Jurkat, Clone E6-1 (cell line): Measurements from ENCODE around the gene GNAS-AS1.
A peak's percentile ranks its signal among the peaks of the same experiment; 100 is the strongest.

Experiments used
- DNase-seq: peaks from one replicate; pipeline ENCODE4 v3.0.0-alpha.2; 2011; ENCODE audit warnings: low read depth, low spot score
- H3K4me3 ChIP-seq: 2 replicates; pipeline ENCODE4 v1.5.1; 2011; ENCODE audit warnings: mild to moderate bottlenecking, low read length, control low read depth, moderate library complexity

The GNAS-AS1 gene

DNA sequence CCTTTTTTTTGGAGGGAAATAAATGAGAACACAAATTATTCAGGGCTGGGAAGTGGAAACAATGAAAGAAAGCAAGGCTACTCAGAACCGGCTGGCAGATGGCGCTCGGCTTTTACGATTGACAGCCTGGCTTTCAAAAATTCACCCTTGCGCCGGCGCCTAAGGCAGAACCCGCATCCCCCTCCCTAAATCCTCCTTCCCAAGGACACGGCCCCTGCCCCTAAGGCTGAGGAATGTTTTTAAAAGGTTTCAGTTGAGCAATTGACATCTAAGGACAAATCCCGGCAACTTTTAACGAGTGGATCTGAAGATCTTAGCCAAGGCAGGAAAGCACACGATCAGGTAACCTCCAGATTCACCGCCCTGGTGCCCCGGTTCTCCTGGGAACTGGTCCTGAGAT lies 18.1 kb upstream of the GNAS-AS1 start:
- DNase-seq = no peak
- H3K4me3 ChIP-seq = no peak overlapping the region

DNA sequence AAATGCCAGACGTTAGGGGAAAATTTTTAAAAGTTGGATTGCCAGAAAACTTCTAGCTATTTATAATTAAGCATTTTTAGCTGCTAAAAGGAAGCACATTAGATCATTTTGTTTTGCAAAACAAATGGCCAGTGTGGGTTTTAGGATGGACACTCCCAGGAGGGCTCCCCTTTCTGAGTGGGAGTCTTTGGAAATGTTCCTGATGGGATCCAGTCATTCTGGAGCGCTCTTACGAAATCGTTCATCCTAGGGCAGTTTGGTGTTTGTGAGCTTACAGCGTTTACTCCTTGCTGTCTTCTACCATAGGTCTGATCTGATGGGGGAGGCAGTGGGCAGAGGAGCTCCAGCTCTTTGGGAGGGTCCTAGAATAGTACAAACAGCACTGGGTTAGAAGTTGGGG lies 16.5 kb upstream of the GNAS-AS1 start:
- no peak overlapping the region for H3K4me3 ChIP-seq
- DNase-seq = no peak

DNA sequence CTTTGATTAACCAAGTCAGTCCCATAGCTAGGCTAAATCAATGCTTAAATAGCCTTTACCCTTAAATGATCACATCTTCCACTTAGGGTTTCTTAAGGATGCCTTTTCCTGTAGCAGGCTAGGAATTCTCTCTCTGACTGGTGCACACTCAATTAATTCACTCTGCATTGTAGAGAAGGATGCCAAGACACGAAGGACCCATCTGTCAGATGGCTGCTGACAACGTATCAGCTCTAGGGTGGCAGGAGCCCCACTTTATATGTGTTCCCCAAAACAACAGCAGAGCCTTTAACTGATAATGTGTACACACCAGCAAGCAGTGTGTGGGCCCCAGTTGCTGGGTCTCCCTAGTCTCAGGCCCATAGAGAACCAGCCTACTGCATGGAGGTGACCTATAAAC lies 15.1 kb upstream of the GNAS-AS1 start:
- no peak for DNase-seq
- no peak overlapping the region for H3K4me3 ChIP-seq

DNA sequence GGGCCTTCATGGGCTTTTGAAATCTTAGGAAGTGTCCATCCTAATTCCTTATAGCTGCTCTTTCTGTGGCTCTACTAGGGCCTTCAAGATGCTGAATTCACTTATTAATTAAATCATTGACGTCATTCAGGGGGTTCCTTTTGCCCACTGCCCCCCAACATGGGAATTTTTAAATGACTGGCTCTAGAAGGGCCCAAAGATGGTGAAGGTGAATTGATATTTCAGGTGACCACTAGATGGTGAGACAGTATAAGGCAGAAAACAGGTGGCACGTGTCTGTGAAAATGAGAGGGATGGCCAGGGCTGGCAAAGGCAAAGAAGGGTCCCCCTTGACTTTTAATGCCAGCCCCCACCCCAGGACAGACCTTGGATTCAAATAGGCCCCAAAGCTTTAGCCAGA lies 13.6 kb upstream of the GNAS-AS1 start:
- no peak for DNase-seq
- no peak overlapping the region for H3K4me3 ChIP-seq

DNA sequence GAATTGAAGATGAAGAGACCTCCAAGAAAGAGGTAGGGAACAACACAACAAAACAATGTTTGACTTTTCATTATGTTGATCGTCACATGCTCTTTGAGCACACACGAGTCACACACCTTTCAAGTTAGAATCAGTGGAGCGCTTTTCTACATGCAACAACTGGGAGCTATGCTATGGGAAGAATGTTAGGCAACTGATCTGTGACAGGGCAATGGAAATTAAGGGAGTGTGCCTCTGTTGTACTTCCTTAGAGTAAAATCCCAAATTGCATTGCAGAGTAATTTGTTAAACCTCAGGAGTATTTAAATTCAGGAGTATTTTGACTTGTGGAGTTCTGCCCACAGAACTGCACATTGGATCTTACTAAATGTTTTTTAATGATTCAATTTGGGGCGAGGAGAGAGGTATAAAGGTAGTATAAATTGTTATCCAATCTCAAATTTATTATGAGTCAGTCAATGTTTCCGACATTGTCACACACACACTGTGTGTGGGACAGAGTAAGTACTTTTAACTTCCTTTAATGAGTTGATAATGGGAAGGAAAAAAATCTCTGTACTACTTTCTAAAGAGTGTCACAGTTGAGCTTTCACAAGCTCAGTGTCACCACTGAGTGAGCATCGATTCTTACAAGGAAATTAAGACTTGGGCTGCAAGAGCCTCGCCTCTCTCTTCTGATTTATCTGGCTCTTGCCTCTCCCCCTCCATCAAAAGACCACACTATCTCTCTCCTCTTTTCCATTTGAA lies 12.5 kb upstream of the GNAS-AS1 start:
- DNase-seq = no peak
- H3K4me3 ChIP-seq = no peak overlapping the region

DNA sequence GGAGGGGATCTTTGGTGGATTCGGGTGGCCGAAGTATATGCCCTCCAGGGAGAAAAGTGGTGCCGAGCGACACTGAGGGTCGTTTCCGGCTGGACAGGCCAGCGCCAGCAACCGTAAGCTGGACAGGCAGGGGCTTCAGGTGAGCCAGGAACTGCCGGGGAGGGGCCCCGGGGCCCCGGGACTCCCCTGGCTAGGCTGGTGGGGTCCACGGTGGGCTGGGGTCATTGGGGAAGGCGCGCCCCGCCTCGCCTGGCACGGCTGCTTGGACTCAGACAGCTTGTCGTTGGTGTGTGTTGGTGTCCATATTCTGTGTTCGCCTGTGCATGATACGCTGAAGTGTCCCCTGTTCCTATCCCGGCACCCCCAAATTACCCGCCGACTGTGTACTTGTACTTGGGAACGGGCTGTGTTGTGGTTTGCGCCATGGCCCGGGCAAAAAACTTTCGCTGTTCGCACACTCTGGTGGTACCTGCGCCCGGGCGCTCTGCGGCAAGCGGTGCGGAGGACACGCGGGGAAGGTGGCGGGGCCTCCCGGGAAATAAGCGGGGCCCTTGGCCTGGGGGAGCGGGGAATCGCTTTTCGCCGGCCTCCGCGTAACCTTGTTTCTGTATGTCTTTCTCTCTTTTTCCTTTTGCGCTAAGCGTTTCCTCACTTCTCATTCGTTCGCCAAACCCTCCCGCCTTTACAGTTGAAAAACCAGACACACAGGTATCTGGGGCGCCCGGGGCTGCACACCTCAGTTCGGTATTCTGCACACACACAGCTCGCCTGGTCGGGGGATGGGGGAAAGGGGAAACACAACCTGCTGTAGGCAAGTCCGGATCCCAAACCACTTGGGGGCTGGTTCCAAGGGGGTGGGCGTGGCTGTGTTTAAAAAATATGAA lies 5.0 kb upstream of the GNAS-AS1 start:
- no peak for DNase-seq
- H3K4me3 ChIP-seq = no peak overlapping the region

DNA sequence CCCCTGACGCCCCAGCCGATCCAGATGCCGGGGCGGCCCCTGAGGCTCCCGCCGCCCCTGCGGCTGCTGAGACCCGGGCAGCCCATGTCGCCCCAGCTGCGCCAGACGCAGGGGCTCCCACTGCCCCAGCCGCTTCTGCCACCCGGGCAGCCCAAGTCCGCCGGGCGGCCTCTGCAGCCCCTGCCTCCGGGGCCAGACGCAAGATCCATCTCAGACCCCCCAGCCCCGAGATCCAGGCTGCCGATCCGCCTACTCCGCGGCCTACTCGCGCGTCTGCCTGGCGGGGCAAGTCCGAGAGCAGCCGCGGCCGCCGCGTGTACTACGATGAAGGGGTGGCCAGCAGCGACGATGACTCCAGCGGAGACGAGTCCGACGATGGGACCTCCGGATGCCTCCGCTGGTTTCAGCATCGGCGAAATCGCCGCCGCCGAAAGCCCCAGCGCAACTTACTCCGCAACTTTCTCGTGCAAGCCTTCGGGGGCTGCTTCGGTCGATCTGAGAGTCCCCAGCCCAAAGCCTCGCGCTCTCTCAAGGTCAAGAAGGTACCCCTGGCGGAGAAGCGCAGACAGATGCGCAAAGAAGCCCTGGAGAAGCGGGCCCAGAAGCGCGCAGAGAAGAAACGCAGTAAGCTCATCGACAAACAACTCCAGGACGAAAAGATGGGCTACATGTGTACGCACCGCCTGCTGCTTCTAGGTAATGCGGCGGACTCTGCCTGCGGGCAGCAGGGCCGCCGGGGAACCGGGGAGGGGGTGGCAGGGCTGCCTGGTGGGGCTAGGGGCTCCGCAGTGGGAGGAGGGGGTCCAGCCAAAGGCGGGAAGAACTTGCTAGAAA lies 4.2 kb upstream of the GNAS-AS1 start:
- DNase-seq = no peak
- H3K4me3 ChIP-seq = no peak overlapping the region

DNA sequence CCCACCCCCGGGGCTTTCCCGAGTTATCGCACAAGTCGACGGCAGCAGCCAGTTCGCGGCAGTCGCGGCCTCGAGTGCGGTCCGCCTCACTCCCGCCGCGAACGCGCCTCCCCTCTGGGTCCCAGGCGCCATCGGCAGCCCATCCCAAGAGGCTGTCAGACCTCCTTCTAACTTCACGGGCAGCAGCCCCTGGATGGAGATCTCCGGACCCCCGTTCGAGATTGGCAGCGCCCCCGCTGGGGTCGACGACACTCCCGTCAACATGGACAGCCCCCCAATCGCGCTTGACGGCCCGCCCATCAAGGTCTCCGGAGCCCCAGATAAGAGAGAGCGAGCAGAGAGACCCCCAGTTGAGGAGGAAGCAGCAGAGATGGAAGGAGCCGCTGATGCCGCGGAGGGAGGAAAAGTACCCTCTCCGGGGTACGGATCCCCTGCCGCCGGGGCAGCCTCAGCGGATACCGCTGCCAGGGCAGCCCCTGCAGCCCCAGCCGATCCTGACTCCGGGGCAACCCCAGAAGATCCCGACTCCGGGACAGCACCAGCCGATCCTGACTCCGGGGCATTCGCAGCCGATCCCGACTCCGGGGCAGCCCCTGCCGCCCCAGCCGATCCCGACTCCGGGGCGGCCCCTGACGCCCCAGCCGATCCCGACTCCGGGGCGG lies 3.4 kb upstream of the GNAS-AS1 start:
- DNase-seq = no peak

DNA sequence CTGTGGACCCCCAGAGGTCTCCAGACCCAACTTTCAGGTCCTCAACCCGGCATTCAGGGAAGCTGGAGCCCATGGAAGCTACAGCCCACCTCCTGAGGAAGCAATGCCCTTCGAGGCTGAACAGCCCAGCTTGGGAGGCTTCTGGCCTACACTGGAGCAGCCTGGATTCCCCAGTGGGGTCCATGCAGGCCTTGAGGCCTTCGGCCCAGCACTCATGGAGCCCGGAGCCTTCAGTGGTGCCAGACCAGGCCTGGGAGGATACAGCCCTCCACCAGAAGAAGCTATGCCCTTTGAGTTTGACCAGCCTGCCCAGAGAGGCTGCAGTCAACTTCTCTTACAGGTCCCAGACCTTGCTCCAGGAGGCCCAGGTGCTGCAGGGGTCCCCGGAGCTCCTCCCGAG lies 2.8 kb upstream of the GNAS-AS1 start:
- DNase-seq = no peak
- no peak overlapping the region for H3K4me3 ChIP-seq

More for the DNA sequence above, 3.4 kb upstream of the GNAS-AS1 start:
- no peak overlapping the region for H3K4me3 ChIP-seq

DNA sequence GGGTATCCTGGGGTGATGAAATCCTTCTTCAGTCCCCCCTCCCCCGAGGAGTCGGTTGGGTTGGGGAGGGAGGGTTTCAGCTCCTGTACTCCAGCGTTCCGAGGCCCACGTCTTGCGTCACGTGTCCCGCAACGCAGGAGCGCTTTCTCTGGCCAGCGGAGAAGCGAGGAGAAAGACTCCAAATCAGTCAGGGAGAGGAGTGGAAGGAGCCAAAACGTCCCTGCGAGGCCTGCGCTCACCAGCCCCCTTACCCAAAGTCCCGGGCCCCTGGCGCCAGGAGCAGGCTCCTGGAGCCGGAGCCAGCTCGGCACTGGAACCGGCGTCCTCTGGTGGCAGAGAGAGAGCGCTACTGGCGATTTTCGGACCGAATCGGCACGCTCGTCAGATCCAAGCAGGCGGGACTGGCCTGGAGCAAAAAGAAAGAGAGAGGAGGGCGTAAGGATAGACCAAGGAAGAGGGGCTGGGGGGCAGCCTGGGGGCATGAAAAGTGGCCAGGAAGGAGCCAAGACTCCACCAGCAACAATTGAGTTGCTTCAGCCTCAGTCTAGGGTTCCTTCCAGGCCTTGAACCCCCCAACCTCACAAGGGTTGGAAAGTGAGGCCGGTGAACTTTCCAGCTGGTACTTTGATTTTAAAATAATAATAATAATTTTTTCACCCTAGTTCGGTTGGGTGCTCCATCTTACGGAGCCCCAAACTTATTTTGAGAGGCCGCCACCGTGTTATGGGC lies 2.0 kb upstream of the GNAS-AS1 start, which contains the start of gene GNAS:
Gene GNAS, plus strand, starts transcription at position 174 of the 729 bp plus-strand sequence.
- no peak within 1 kb of the TSS for H3K4me3 ChIP-seq
- DNase-seq = no peak

DNA sequence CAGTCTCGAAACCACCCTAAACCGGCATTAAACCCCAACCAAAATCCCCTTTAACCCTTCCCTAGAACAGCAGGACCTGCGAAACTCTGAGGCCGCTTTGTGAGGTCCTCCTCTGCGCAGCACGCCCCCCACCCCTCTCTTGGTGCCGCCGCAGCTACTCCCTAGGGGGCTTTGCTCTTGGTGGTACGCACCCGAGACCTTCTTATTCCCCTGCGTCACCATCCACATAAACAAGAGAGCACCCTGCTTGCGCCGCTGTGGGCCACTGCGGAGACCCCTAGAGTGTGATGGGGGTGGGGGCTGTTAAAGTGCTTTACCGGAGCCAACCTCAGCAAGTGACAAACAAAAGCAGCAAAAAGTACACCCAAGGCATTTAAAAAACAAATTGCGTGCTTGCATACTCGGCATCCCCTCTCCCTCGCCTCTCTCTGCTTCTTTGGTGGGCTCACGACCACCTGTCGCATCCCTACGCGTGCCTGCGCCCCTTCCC lies 1.3 kb upstream of the GNAS-AS1 start:
- DNase-seq = no peak
- H3K4me3 ChIP-seq = no peak overlapping the region

DNA sequence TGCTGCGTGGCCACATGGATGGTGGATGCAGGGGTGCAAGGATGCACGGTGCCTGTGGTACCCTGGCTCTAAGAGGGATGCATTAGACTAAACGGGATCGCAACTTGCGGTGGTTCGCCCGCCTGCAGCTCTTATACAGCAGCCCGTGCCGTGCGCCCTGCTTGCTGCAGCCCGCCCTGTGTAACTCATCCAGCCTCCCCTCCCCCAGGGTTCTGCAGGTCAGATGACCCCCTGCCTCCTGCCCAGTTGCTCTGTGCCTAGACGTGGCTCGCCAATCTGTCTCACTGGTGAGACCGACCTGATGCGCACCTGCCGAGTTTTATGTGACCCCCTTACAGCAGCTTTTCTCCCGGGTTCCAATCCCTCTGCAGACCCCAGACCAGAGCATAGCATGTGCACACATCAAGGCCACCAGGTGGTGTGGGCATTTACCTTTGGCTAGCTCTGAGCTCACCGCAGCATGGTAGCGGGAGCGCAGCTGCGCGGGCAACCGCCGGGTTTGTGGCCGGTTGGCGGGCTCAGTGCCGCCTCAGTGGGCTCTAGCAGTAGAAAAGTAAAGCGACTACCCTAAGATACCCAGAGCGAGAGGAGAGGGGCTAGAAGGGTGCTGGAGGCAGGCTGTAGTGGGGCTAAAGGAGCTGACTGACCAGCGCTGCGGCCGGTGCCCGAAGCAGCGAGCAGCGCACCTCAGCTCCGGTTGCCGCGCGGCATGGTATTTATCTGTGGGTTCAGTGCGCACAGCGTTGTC lies 693 bp upstream of the GNAS-AS1 start:
- peak overlapping the region; percentile 84 for H3K4me3 ChIP-seq
- DNase-seq = no peak

DNA sequence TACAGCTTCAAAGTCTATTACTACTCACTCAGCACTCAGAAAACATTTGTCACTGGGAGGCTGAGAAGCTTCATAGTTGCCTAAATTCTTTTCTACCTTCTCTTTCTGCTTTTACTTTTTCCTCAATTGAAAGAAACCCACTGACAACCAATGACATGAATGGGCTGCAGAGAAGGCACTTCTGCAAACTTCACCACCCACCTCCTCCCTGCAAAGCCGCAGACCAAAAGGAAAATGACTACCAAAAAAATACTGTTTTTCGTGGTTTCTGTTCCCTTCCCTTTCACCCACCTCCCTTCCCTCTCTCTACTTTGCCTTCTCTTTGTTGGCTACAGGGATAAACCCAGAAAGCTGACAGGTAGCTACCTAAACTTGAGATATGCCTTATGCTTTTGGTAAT lies 3.2 kb downstream of the GNAS-AS1 start:
- DNase-seq = peak; percentile 14
- no peak overlapping the region for H3K4me3 ChIP-seq

DNA sequence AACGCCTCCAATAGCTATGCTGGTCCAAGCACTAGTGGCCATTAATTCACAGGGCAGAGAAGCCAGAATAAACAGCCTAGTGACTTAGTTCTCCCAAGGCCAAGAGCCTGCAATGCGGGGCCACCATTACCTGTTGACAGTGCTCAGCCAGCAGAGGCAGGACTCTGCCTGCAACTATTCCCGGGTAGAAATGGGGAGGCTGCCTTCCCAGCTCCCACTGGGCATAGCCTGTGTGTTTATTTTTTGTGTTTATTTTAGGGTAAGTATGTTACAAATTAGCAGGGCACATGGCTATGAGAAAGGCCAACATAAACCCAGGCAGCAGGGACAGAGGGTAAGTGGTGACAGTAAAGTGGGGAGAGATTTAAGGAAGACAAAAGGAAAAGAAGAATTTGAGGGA lies 5.0 kb downstream of the GNAS-AS1 start:
- no peak for DNase-seq
- no peak overlapping the region for H3K4me3 ChIP-seq

DNA sequence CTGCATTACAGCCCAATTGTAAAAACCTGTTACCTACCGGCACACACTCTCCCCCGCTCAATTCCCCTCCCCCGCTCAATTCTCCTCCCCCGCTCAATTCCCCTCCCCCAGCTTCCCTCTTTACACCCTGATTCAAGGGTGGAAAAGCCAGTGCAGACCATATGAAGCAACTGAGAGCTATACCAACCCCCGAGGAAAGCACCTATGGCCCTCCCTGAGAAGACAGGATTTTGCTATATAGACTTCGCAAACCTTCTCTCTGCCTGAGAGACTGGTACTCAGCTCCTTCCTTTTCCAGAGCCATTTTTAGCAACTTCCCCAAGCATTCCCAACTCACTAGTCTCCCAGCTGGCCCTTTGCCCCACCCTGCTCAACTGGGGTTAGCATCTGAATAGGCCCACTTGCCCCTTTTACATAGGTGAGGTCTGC lies 7.6 kb downstream of the GNAS-AS1 start:
- H3K4me3 ChIP-seq = no peak overlapping the region

DNA sequence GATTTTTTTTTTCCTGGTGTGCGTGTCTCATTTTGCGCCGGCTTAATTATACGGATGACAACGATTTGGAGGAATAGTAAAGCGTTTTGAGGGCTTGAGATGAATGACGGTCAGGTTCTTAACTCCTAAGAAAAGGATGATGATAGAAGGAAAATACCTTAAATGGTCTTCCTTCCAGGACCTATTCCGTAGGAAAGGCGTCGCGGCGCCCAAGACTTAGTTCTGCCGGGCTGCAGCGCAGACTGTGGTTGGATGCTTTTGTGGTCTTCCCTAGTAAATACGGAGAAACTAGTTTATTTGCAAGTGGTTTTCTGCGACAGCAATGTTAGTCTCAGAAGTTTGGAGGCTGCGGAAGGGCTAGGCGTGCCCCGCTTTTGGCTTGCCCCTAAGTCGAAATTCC lies 8.4 kb downstream of the GNAS-AS1 start:
- H3K4me3 ChIP-seq = no peak overlapping the region
- DNase-seq = no peak

More for the DNA sequence above, 7.6 kb downstream of the GNAS-AS1 start:
- DNase-seq = no peak

DNA sequence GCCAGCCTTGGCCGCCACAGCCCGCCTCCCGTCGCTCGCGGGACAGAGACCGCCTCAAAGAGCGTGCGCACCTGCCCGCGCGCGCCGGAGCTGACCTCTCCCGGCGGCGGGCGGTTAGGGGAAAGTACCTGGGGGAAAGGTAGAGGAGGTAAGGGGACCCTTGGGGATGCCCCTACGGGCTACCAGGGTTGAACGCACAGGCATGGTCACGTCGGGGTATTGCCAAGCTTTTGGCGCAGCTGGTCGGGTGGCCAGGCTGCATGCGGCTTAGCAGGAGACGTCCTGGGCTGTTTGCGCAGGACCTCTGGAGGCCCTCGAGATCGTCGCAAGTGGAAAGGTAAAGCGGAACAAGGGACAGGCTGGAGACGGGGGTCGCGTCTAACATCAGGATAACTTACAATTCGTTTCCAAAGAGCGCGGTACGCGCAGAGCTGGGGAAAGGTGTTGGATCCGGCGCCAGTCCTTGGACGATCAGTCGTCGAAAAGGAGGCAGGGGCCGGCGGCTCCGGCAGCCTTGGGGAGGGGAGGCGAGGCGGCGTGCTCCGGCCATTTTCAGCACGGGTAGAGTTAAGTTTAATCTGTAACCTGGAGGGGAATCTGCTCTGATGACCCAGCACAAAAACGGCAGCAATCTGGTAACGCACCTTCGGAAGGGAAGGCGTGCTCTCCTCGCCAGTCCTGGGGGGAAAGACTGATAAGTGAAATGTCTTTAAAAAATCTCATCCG lies 9.0 kb downstream of the GNAS-AS1 start:
- H3K4me3 ChIP-seq = no peak overlapping the region
- DNase-seq = no peak
